ENCODE results near the gene SH3RF3. TPM values are rescaled to one million over a fixed set of nuclear protein-coding genes. Genes with fewer than 3 reads are reported as not detected.

Gene SH3RF3
- total RNA-seq, 1 experiment from 2014 or later: 0.34 TPM

- Histone ChIP-seq H3K9me2 (replicated peaks; ENCODE audit: insufficient read depth, low read length) (no peaks in the 10 kb centered on the region), H3K9me3 (ENCODE audit: low read length) (no peaks in the 10 kb centered on the region), H3K27ac (ENCODE audit: low read length) (no peak overlapping the region), H3K36me3 (ENCODE audit: insufficient read depth, low read length) (no peaks in the 10 kb centered on the region), H3K4me1 (ENCODE audit: low read length) (peaks cover 6% of the 10 kb centered on the region), H3K9ac (ENCODE audit: low read length) (no peak overlapping the region), H3K79me2 (ENCODE audit: low read length) (no peaks in the 10 kb centered on the region), H3K4me2 (ENCODE audit: low read depth, low read length, poor library complexity, severe bottlenecking) (no peak overlapping the region), H3K4me3 (ENCODE audit: low read length) (no peak overlapping the region), H4K20me1 (ENCODE audit: insufficient read depth, low read depth, low read length) (no peaks in the 10 kb centered on the region), H2AFZ (ENCODE audit: low read length) (no peak overlapping the region), H3K27me3 (ENCODE audit: low read length) (no peaks in the 10 kb centered on the region)
- DNase-seq: no peak
Measured at GRCh38 chr2:109318150-109318948, 189.3 kb downstream of the SH3RF3 start.

GRCh38 chr2:109318949-109319342, 189.9 kb downstream of the SH3RF3 start:
- Histone ChIP-seq H3K27ac (ENCODE audit: low read length) (no peak overlapping the region), H3K4me1 (ENCODE audit: low read length) (peaks cover 6% of the 10 kb centered on the region), H3K79me2 (ENCODE audit: low read length) (no peaks in the 10 kb centered on the region), H3K36me3 (ENCODE audit: insufficient read depth, low read length) (no peaks in the 10 kb centered on the region), H3K9me2 (replicated peaks; ENCODE audit: insufficient read depth, low read length) (no peaks in the 10 kb centered on the region), H3K9ac (ENCODE audit: low read length) (no peak overlapping the region), H3K27me3 (ENCODE audit: low read length) (no peaks in the 10 kb centered on the region), H3K9me3 (ENCODE audit: low read length) (no peaks in the 10 kb centered on the region), H4K20me1 (ENCODE audit: insufficient read depth, low read depth, low read length) (no peaks in the 10 kb centered on the region), H3K4me3 (ENCODE audit: low read length) (no peak overlapping the region), H2AFZ (ENCODE audit: low read length) (no peak overlapping the region), H3K4me2 (ENCODE audit: low read depth, low read length, poor library complexity, severe bottlenecking) (no peak overlapping the region)
- no peak for DNase-seq

DNA sequence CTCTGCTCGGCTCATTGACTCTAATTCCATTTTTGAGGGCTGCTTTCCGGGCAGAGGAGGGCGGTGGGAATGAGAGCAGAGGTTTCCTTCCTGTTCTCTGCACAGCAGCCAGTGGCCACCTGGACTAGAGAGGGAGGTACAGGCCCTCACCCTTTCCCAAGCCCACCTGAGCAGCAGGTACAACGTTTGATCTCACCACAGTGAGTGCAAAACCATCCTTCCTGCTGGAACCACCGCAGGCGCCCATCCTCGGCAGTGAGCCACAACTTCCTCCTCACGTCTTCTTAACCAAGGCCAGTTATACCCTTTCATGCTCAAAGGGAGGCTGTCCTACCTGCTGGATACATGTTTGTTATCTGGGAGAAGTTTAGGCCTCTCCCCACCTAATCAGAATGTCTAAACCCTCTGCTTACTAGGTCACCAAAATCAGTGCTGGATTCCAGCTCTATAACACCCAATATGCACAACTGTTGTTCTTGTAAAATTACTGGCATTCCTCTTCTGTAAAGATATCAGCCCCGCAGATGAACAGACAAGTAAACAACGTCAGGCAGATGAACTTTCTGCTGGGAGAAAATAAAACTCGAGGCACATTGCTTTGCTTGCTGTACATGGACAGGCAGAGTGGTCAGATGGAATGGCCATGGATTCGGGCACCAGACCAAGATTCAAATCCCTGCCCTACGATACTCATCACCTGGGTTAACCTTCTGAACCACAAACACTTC, 191.4 kb downstream of the SH3RF3 start:
- H3K27me3 ChIP-seq (ENCODE audit: low read length): no peaks in the 10 kb centered on the region
- DNase-seq: no peak
- no peaks in the 10 kb centered on the region for H3K9me3 ChIP-seq (ENCODE audit: low read length)
- peaks cover 6% of the 10 kb centered on the region for H3K4me1 ChIP-seq (ENCODE audit: low read length)
- H3K9ac ChIP-seq (ENCODE audit: low read length): no peak overlapping the region
- no peaks in the 10 kb centered on the region for H3K79me2 ChIP-seq (ENCODE audit: low read length)
- no peak overlapping the region for H3K27ac ChIP-seq (ENCODE audit: low read length)
- H3K4me3 ChIP-seq (ENCODE audit: low read length): no peak overlapping the region
- H3K4me2 ChIP-seq (ENCODE audit: low read depth, low read length, poor library complexity, severe bottlenecking): no peak overlapping the region
- H2AFZ ChIP-seq (ENCODE audit: low read length): no peak overlapping the region
- H4K20me1 ChIP-seq (ENCODE audit: insufficient read depth, low read depth, low read length): no peaks in the 10 kb centered on the region
- no peaks in the 10 kb centered on the region for H3K36me3 ChIP-seq (ENCODE audit: insufficient read depth, low read length)
- no peaks in the 10 kb centered on the region for H3K9me2 ChIP-seq (replicated peaks; ENCODE audit: insufficient read depth, low read length)

DNA sequence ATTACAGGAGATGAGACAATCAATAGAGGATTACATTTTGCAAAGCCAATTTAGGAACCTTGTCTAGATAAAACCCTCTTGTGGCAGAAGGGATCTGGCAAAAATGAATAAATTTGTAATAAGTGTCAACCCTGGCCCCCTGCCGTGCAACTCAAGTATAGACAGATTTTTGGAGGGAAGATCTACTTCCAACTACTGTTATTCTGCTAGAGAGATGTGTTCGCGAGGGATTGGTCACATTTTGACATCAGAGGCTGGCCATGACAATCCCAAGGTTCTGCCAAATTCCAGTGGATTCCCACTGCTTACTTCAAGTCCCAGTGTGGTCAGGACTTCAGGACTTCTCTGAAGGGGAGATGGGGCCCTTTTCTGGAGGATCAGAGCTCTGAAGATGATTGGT, 192.6 kb downstream of the SH3RF3 start:
- Histone ChIP-seq H3K27ac (ENCODE audit: low read length) (no peak overlapping the region), H3K4me2 (ENCODE audit: low read depth, low read length, poor library complexity, severe bottlenecking) (no peak overlapping the region), H3K9me3 (ENCODE audit: low read length) (no peaks in the 10 kb centered on the region), H3K27me3 (ENCODE audit: low read length) (no peaks in the 10 kb centered on the region), H3K9ac (ENCODE audit: low read length) (no peak overlapping the region), H3K79me2 (ENCODE audit: low read length) (no peaks in the 10 kb centered on the region), H3K9me2 (replicated peaks; ENCODE audit: insufficient read depth, low read length) (no peaks in the 10 kb centered on the region), H3K4me3 (ENCODE audit: low read length) (no peak overlapping the region), H3K4me1 (ENCODE audit: low read length) (peaks cover under 1% of the 10 kb centered on the region; the same call in 1 of the 2 replicates), H3K36me3 (ENCODE audit: insufficient read depth, low read length) (no peaks in the 10 kb centered on the region), H4K20me1 (ENCODE audit: insufficient read depth, low read depth, low read length) (no peaks in the 10 kb centered on the region), H2AFZ (ENCODE audit: low read length) (no peak overlapping the region)
- peak; percentile 65 for DNase-seq

- H2AFZ ChIP-seq (ENCODE audit: low read length): no peak overlapping the region
- no peak overlapping the region for H3K4me2 ChIP-seq (ENCODE audit: low read depth, low read length, poor library complexity, severe bottlenecking)
- H3K9me2 ChIP-seq (replicated peaks; ENCODE audit: insufficient read depth, low read length): no peaks in the 10 kb centered on the region
- DNase-seq: no peak
- no peak overlapping the region for H3K9ac ChIP-seq (ENCODE audit: low read length)
- H3K27me3 ChIP-seq (ENCODE audit: low read length): no peaks in the 10 kb centered on the region
- no peaks in the 10 kb centered on the region for H4K20me1 ChIP-seq (ENCODE audit: insufficient read depth, low read depth, low read length)
- no peaks in the 10 kb centered on the region for H3K4me1 ChIP-seq (ENCODE audit: low read length)
- H3K27ac ChIP-seq (ENCODE audit: low read length): no peak overlapping the region
- H3K36me3 ChIP-seq (ENCODE audit: insufficient read depth, low read length): no peaks in the 10 kb centered on the region
- H3K4me3 ChIP-seq (ENCODE audit: low read length): no peak overlapping the region
- no peaks in the 10 kb centered on the region for H3K9me3 ChIP-seq (ENCODE audit: low read length)
- H3K79me2 ChIP-seq (ENCODE audit: low read length): no peaks in the 10 kb centered on the region
Measured at GRCh38 chr2:109322111-109322510, 193.1 kb downstream of the SH3RF3 start.

GRCh38 chr2:109322641-109323040, 193.6 kb downstream of the SH3RF3 start:
- no peak overlapping the region for H3K4me2 ChIP-seq (ENCODE audit: low read depth, low read length, poor library complexity, severe bottlenecking)
- no peaks in the 10 kb centered on the region for H3K79me2 ChIP-seq (ENCODE audit: low read length)
- H3K27ac ChIP-seq (ENCODE audit: low read length): no peak overlapping the region
- H4K20me1 ChIP-seq (ENCODE audit: insufficient read depth, low read depth, low read length): no peaks in the 10 kb centered on the region
- no peak for DNase-seq
- no peak overlapping the region for H3K4me3 ChIP-seq (ENCODE audit: low read length)
- H3K27me3 ChIP-seq (ENCODE audit: low read length): no peaks in the 10 kb centered on the region
- H3K36me3 ChIP-seq (ENCODE audit: insufficient read depth, low read length): no peaks in the 10 kb centered on the region
- H3K9me3 ChIP-seq (ENCODE audit: low read length): no peaks in the 10 kb centered on the region
- no peaks in the 10 kb centered on the region for H3K4me1 ChIP-seq (ENCODE audit: low read length)
- no peak overlapping the region for H2AFZ ChIP-seq (ENCODE audit: low read length)
- no peaks in the 10 kb centered on the region for H3K9me2 ChIP-seq (replicated peaks; ENCODE audit: insufficient read depth, low read length)
- no peak overlapping the region for H3K9ac ChIP-seq (ENCODE audit: low read length)

DNA sequence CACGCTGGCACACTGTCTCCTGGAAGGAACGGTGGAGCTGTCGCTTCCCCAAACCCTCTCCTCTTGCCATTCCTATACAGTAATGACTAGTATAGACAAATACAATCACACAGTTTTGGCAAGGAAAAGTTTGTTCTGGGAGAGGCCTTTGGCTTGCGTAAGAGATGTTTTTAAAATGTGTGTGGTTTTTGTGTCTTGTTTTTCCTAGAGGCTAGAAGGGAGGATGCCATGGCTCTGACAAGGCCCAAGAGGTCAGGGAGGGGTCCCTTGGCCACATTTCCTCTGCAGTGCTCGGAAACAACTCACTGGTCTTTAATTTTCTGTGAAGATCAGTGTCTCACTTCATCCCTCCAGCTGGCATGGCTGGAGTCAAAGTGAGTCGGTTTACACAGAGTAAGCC, 195.9 kb downstream of the SH3RF3 start:
- H3K4me3 ChIP-seq (ENCODE audit: low read length): no peak overlapping the region
- no peaks in the 10 kb centered on the region for H3K9me3 ChIP-seq (ENCODE audit: low read length)
- no peak for DNase-seq
- no peaks in the 10 kb centered on the region for H4K20me1 ChIP-seq (ENCODE audit: insufficient read depth, low read depth, low read length)
- H3K4me2 ChIP-seq (ENCODE audit: low read depth, low read length, poor library complexity, severe bottlenecking): no peak overlapping the region
- H3K4me1 ChIP-seq (ENCODE audit: low read length): peaks cover 14% of the 10 kb centered on the region
- H3K27me3 ChIP-seq (ENCODE audit: low read length): no peaks in the 10 kb centered on the region
- H3K9ac ChIP-seq (ENCODE audit: low read length): no peak overlapping the region
- no peaks in the 10 kb centered on the region for H3K79me2 ChIP-seq (ENCODE audit: low read length)
- H2AFZ ChIP-seq (ENCODE audit: low read length): no peak overlapping the region
- H3K36me3 ChIP-seq (ENCODE audit: insufficient read depth, low read length): no peaks in the 10 kb centered on the region
- no peak overlapping the region for H3K27ac ChIP-seq (ENCODE audit: low read length)
- H3K9me2 ChIP-seq (replicated peaks; ENCODE audit: insufficient read depth, low read length): no peaks in the 10 kb centered on the region

GRCh38 chr2:109325570-109325969, 196.6 kb downstream of the SH3RF3 start:
- no peak overlapping the region for H2AFZ ChIP-seq (ENCODE audit: low read length)
- H3K9ac ChIP-seq (ENCODE audit: low read length): no peak overlapping the region
- H3K4me2 ChIP-seq (ENCODE audit: low read depth, low read length, poor library complexity, severe bottlenecking): no peak overlapping the region
- H3K27me3 ChIP-seq (ENCODE audit: low read length): no peaks in the 10 kb centered on the region
- no peaks in the 10 kb centered on the region for H3K9me3 ChIP-seq (ENCODE audit: low read length)
- no peaks in the 10 kb centered on the region for H3K36me3 ChIP-seq (ENCODE audit: insufficient read depth, low read length)
- no peak for DNase-seq
- no peaks in the 10 kb centered on the region for H4K20me1 ChIP-seq (ENCODE audit: insufficient read depth, low read depth, low read length)
- peaks cover 20% of the 10 kb centered on the region for H3K4me1 ChIP-seq (ENCODE audit: low read length)
- no peaks in the 10 kb centered on the region for H3K79me2 ChIP-seq (ENCODE audit: low read length)
- no peaks in the 10 kb centered on the region for H3K9me2 ChIP-seq (replicated peaks; ENCODE audit: insufficient read depth, low read length)
- H3K27ac ChIP-seq (ENCODE audit: low read length): no peak overlapping the region
- H3K4me3 ChIP-seq (ENCODE audit: low read length): no peak overlapping the region
